HG02642 (cell line): ENCODE data around the gene EPHA6.
"Not testable (repeated sequence)": the region's sequence is repeated elsewhere in the genome, so short reads cannot be mapped to it uniquely, and the experiment has no call there.

Source experiments
- ATAC-seq: cut with Tn5 transposase; IDR thresholded peaks from one replicate; pipeline ENCODE4 v1.9.1; 2021; ENCODE audit warnings: mild to moderate bottlenecking; ENCODE audit not compliant: unreplicated experiment, poor library complexity

Gene EPHA6

GRCh38 chr3:97257942-97258697, 443.7 kb downstream of the EPHA6 start:
- ATAC-seq: no peak

- ATAC-seq: no peak
These were observed 444.9 kb downstream of the EPHA6 start for GRCh38 chr3:97259263-97259662.

GRCh38 chr3:97264180-97264579, 449.8 kb downstream of the EPHA6 start:
- no peak for ATAC-seq

GRCh38 chr3:97265237-97266005, 451.0 kb downstream of the EPHA6 start:
- no peak for ATAC-seq

GRCh38 chr3:97269202-97269601, 454.8 kb downstream of the EPHA6 start:
- no peak for ATAC-seq

DNA sequence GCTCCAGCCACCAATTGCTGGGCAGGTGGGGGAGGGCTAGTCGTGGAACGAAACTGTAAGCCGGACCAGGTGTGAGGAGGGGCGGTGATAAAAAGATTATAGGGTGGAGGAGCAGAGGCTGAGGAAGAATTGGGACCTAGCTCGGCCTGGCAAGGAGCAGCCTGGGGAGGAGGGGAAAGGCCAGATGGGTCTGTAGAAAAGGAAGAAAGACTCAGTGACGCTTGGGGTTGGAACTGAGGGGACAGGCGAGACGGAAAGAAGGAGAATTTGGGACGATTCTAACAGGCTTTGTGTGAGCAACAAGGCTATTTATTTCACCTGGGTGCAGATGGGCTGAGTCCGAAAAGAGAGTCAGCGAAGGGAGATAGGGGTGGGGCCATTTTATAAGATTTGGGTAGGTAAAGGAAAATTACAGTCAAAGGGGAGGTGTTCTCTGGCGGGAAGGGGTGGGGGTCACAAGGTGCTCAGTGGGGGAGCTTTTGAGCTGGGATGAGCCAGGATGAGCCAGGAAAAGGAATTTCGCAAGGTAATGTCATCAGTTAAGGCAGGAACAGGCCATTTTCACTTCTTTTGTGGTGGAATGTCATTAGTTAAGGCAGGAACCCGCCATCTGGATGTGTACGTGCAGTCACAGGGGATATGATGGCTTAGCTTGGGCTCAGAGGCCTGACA, 462.6 kb downstream of the EPHA6 start:
- ATAC-seq: not testable (repeated sequence)

GRCh38 chr3:97277708-97278107, 463.3 kb downstream of the EPHA6 start:
- ATAC-seq: no peak

DNA sequence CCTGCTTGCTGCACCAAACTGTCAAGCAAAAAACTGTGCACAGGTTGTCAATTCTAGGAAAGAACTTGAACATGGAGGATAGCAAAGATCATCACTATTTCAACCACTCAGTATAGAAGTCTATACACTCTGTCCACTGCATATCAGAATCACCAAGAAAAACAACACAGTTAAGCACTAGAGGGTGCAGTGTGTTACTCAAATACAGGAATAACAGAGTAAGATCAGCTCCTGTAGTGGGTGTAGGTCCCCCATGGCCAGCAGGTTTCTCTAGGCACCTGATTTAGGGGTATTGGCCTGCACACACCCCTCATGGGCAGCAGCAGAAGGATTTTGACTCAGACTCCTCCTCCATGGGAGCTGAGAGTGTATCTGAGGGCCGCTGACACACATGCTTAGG, 464.1 kb downstream of the EPHA6 start:
- ATAC-seq: no peak

GRCh38 chr3:97291901-97292300, 477.5 kb downstream of the EPHA6 start:
- ATAC-seq: no peak

DNA sequence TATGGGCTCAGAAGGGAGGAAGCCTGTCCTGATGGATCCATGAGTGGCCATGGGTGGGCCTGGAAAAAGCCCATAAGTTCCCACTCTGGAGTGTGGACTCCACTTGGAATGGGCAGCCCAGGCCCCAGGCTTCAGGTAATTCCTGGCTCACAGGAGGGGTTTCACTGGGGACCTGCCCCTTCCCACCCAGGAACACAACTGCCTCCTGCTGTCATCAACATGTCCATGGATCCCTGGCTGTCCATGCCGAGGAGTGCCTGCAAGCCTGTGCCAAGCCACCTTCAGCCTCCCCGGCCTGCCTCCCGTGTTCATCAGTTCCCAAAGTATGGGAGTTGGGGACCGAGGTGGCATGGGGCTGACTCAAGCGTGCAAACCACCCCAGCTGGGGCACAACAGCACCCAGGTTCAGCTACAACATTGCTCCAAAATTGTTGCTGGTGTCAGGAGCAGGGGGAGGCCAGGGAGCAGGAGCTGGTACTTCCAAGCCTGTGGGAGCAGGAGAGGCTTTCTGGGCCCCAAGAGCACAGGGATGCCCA, 479.3 kb downstream of the EPHA6 start:
- ATAC-seq: no peak

- ATAC-seq: no peak
These were observed 482.6 kb downstream of the EPHA6 start for GRCh38 chr3:97297032-97297431.

DNA sequence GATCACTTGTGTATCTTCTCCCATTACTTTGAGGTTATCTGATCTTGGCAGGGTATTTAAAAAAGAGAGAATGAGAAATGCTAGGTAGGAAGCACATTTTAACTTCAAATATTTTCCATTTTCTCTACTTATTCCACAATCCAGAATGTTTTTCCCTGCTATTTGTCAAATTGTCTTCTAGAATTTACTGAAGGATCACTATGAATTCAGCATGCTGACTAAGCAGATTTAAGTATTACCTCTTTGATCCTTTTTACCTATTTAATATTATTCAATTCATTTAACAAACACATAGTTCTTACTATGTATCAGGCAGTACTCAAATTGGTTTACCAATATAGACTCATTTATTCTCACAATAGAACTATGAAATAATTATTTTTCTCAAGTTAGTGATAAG, 486.7 kb downstream of the EPHA6 start:
- ATAC-seq: no peak

- no peak for ATAC-seq
These were observed 491.8 kb downstream of the EPHA6 start for GRCh38 chr3:97306226-97306625.

- ATAC-seq: no peak
These were observed 524.0 kb downstream of the EPHA6 start for GRCh38 chr3:97338375-97338774.

GRCh38 chr3:97340940-97341339, 526.5 kb downstream of the EPHA6 start:
- ATAC-seq: no peak

GRCh38 chr3:97347780-97348179, 533.4 kb downstream of the EPHA6 start:
- ATAC-seq: no peak

GRCh38 chr3:97350971-97351370, 536.6 kb downstream of the EPHA6 start:
- no peak for ATAC-seq

DNA sequence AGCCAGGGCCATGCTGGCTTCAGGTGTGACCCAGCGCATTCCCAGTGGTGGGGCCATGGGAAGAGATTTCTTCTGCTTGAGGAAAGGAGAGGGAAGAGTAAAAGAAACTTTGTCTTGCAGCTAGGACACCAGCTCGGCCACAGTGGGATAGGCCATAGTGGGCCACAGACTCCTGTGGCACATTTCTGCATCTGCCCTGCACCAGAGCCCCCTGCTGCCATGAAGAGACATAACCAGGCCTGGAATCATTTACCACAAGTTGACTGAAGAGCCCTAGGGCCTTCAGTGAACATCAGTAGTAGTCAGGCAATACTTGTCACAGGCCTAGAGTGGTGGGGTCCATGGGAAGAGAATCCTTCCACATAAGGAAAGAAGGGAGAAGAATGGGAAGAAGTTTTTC, 538.8 kb downstream of the EPHA6 start:
- ATAC-seq: no peak

- no peak for ATAC-seq
These were observed 545.6 kb downstream of the EPHA6 start for GRCh38 chr3:97359977-97360376.

- ATAC-seq: no peak
These were observed 546.4 kb downstream of the EPHA6 start for GRCh38 chr3:97360804-97361203.

DNA sequence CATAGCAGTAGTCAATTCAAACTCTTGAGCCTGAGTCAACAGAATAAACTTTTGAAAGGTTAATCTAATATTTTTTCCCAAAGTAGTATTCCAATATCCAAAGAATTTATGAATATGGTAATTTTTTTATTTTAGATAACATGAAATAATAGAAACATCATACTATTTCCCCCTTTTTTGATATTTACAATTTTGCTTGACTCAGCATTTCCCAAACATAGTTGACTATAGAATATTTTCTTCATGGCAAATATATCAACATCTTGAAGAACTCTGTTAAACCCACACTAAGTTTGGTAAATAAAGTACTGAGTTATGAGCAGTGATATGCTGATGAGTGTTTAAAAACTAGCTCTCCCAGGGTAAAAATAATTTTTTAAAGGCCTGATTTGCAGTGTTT, 570.2 kb downstream of the EPHA6 start:
- ATAC-seq: no peak
